H1 (cell line): ENCODE data around the gene SLC16A8. TPM values are rescaled to one million over a fixed set of nuclear protein-coding genes. Genes with fewer than 3 reads are reported as not detected.

Source experiments
- BACH1 ChIP-seq: IDR thresholded peaks from 2 replicates; pipeline ENCODE4 v1.6.1; 2012; ENCODE audit warnings: low read length, improper control_type of control experiment
- JUN ChIP-seq: IDR thresholded peaks from 2 replicates; pipeline ENCODE4 v1.6.1; 2011; ENCODE audit warnings: low read depth, mild to moderate bottlenecking, improper control_type of control experiment, low read length
- polyA plus RNA-seq, 7 experiments: library from polyadenylated mRNA; depleted of rRNA in 3 of 7; stranded (reverse) in 5 of 7; unstranded in 2 of 7; fragments of >200 nt in 5 of 7; fragments of 200-250 nt in 2 of 7; gene quantifications; 1 replicate in 5 of 7; 2 replicates in 1 of 7; 4 replicates in 1 of 7; pipeline versions ENCODE4 v1.2.1 to v1.2.3, GENCODE V29; 2011 to 2013; ENCODE audit warnings: missing spikeins in 2 of 7, mixed read lengths in 2 of 7
- total RNA-seq: library from RNA; stranded (reverse); fragmentation: NEBNext Ultra II Directional; extraction: Animal tissue kit (Norgen Biotek cat#: 25700); gene quantifications from 2 replicates; pipeline ENCODE4 v1.2.1, GENCODE V29; 2021

SLC16A8 gene
- total and polyA plus RNA-seq, 2 of the 8 experiments (the other 6 are each of a cell fraction or from before 2014, with no cell fraction given), result 0.70 TPM; not detected in 1

- TF ChIP-seq JUN (no peak), BACH1 (no peak)
- TF ChIP-seq, all 59 proteins: peak for 0
Measured at GRCh38 chr22:38127869-38128268, 43.9 kb upstream of the SLC16A8 start (continued).
